T-cell (primary cell): ENCODE data around the gene AGRP. TPM values are rescaled to one million over a fixed set of nuclear protein-coding genes. Genes with fewer than 3 reads are reported as not detected.
A peak's percentile ranks its signal among the peaks of the same experiment; 100 is the strongest.

Experiments used
- ATAC-seq, 4 experiments: fragments of 200-7000 bp in 3 of 4; fragments of 150-1000 bp in 1 of 4; cut with Tn5 transposase; replicated peaks in 1 of 4; 1 replicate in 3 of 4; 2 replicates in 1 of 4; pipeline ENCODE4 v1.10.0; 2021; ENCODE audit warnings: moderate library complexity in 3 of 4, mild to moderate bottlenecking in 2 of 4, moderate number of reproducible peaks in 1 of 4
- CTCF ChIA-PET, 2 donors: fragments of 300-600 bp; sonication (Branson Sonifier 250); formaldehyde crosslinking; loops; one replicate each; lab custom pipeline; 2022; ENCODE audit warnings: antibody characterized with exemption in 2 of 2; lab: Charles Lee
- POLR2A ChIA-PET, 2 donors: fragments of 300-600 bp; sonication (Branson Sonifier 250); formaldehyde crosslinking; loops; one replicate each; lab custom pipeline; 2022; ENCODE audit warnings: antibody characterized with exemption in 2 of 2; lab: Charles Lee
- DNase-seq, 35 experiments: peaks; one replicate each; pipeline versions ENCODE4 v3.0.0 to v3.0.0-alpha.2; 2013 to 2023
- H3K27ac ChIP-seq: one replicate; pipeline ENCODE4 v1.5.1; 2013; ENCODE audit warnings: low read length
- H3K27me3 ChIP-seq, 2 experiments: replicated peaks in 1 of 2; 1 replicate in 1 of 2; 2 replicates in 1 of 2; pipeline versions ENCODE4 v1.6.1 to v1.7.0; 2013; ENCODE audit warnings: low read length in 1 of 2, mixed read lengths in 1 of 2; ENCODE audit not compliant: control insufficient read depth in 2 of 2, insufficient read depth in 2 of 2; ENCODE audit errors: extremely low read depth in 1 of 2
- H3K36me3 ChIP-seq, 2 donors: 1 replicate in 1 of 2; 2 replicates in 1 of 2; pipeline versions ENCODE4 v1.6.1 to v1.7.0; 2013; ENCODE audit warnings: low read length in 1 of 2; ENCODE audit not compliant: control insufficient read depth in 2 of 2, insufficient read depth in 1 of 2; ENCODE audit errors: extremely low read depth in 1 of 2
- H3K4me1 ChIP-seq, 2 experiments: 1 replicate in 1 of 2; 2 replicates in 1 of 2; pipeline versions ENCODE4 v1.6.1 to v1.7.0; 2013; ENCODE audit warnings: low read length in 2 of 2, mixed read lengths in 1 of 2; ENCODE audit not compliant: insufficient read depth in 2 of 2, control insufficient read depth in 1 of 2; ENCODE audit errors: extremely low read depth in 1 of 2
- H3K4me3 ChIP-seq, 2 donors: 1 replicate in 1 of 2; 2 replicates in 1 of 2; pipeline versions ENCODE4 v1.5.1 to v1.7.0; 2013; ENCODE audit warnings: mild to moderate bottlenecking in 2 of 2, low read length in 1 of 2, moderate library complexity in 1 of 2; ENCODE audit not compliant: control insufficient read depth in 1 of 2; ENCODE audit errors: extremely low read depth in 1 of 2
- H3K9me3 ChIP-seq: 2 replicates; pipeline ENCODE4 v1.7.0; 2013
- H3K27ac Mint-ChIP-seq, 2 donors: one replicate each; pipeline ENCODE4 v1.8.0; 2020 to 2021; ENCODE audit warnings: mild to moderate bottlenecking in 2 of 2, mixed read lengths in 2 of 2
- H3K27me3 Mint-ChIP-seq, 2 donors: one replicate each; pipeline ENCODE4 v1.8.0; 2021 to 2022; ENCODE audit warnings: mixed read lengths in 2 of 2
- H3K36me3 Mint-ChIP-seq: one replicate; pipeline ENCODE4 v1.8.0; 2021; ENCODE audit warnings: mixed read lengths
- H3K4me1 Mint-ChIP-seq, 3 donors: one replicate each; pipeline ENCODE4 v1.8.0; 2020 to 2022; ENCODE audit warnings: mixed read lengths in 3 of 3, mild to moderate bottlenecking in 1 of 3
- H3K4me3 Mint-ChIP-seq, 3 donors: one replicate each; pipeline ENCODE4 v1.8.0; 2020 to 2022; ENCODE audit warnings: mild to moderate bottlenecking in 3 of 3, mixed read lengths in 3 of 3, moderate library complexity in 3 of 3
- H3K9me3 Mint-ChIP-seq, 3 donors: one replicate each; pipeline ENCODE4 v1.8.0; 2020 to 2022; ENCODE audit warnings: mixed read lengths in 3 of 3
- whole genome bisulfite sequencing: methylation state at CpG from one replicate; pipeline ENCODE4 v1.1.5; 2013; ENCODE audit warnings: missing lambda C conversion rate; ENCODE audit not compliant: insufficient coverage; 5-methylcytosine and 5-hydroxymethylcytosine counted together
- total RNA-seq, 35 experiments: library from RNA in 6 of 35; stranded (reverse) in 6 of 35; fragments of 120-200 nt in 1 of 35; gene quantifications; one replicate each; pipeline versions ENCODE4 v1.2.1 to v1.2.4 and lab custom pipeline; 2013 to 2026

Gene AGRP
- total RNA-seq, 5 donors from 2014 or later (not counting 1 experiment from before 2014, with no cell fraction given): not detected

GRCh38 chr16:67482233-67482924, 968 bp downstream of the AGRP start:
- Histone ChIP-seq H3K4me1 (peaks cover 5 to 51% of the 10 kb centered on the region in 2 experiments), H3K27me3 (no peaks in the 10 kb centered on the region), H3K4me3 (peak overlapping the region; percentile 93 to 100), H3K9me3 (no peaks in the 10 kb centered on the region), H3K36me3 (peaks cover 12 to 28% of the 10 kb centered on the region in 2 donors), H3K27ac (peak overlapping the region; percentile 59)
- no peaks in the 10 kb centered on the region for H3K27me3 Mint-ChIP-seq
- peak overlapping the region; percentile 93 to 97 (median 95) for H3K4me3 Mint-ChIP-seq
- ChIA-PET CTCF (interaction anchor here in 1 of 2 donors (1.0 to 3.0 kb wide), 4 partner anchors 34 to 82 kb away, joined by 3 to 27 read pairs (median 4); no protein-coding TSS in a partner anchor), POLR2A (interaction anchor here (0.5 to 1.4 kb wide), 2 partner anchors 32 to 183 kb away, joined by 3 to 5 read pairs; no protein-coding TSS in a partner anchor)
- no peak for ATAC-seq
- peaks cover 38 to 57% (median 50%) of the 10 kb centered on the region in 3 donors for H3K4me1 Mint-ChIP-seq
- DNase-seq: peak in 1 of 35 experiments; percentile 6
- WGBS: 48% methylated on average over 15 of the region's 25 CpGs
- peaks cover 9% of the 10 kb centered on the region for H3K36me3 Mint-ChIP-seq
- H3K27ac Mint-ChIP-seq: peak overlapping the region; percentile 92 to 99
- H3K9me3 Mint-ChIP-seq: no peaks in the 10 kb centered on the region

GRCh38 chr16:67481561-67482232, 1.6 kb downstream of the AGRP start:
- Mint-ChIP-seq H3K27ac (peak overlapping the region; percentile 92 to 99), H3K4me1 (peaks cover 43 to 62% (median 54%) of the 10 kb centered on the region in 3 donors), H3K36me3 (peaks cover 9% of the 10 kb centered on the region), H3K4me3 (peak overlapping the region; percentile 93 to 97 (median 95)), H3K9me3 (no peaks in the 10 kb centered on the region), H3K27me3 (no peaks in the 10 kb centered on the region)
- Histone ChIP-seq H3K4me3 (peak overlapping the region; percentile 93 to 100), H3K27me3 (no peaks in the 10 kb centered on the region), H3K36me3 (peaks cover 12 to 26% of the 10 kb centered on the region in 2 donors), H3K4me1 (peaks cover 5 to 51% of the 10 kb centered on the region in 2 experiments), H3K9me3 (no peaks in the 10 kb centered on the region), H3K27ac (peak overlapping the region; percentile 59)
- ChIA-PET POLR2A (interaction anchor here (1.4 to 2.6 kb wide), 2 partner anchors 32 to 178 kb away, joined by 5 to 8 read pairs; partner anchors contain the start of genes ACD (in 1 of the 2) and PARD6A (in 1 of the 2)), CTCF (interaction anchor here (0.6 to 3.0 kb wide), 24 partner anchors 8 to 745 kb away, joined by 3 to 27 read pairs (median 4); partner anchors contain the start of genes ACD (in 1 of the 2), CARMIL2 (in 1 of the 2), CTCF (in 1 of the 2) and RANBP10 (in 1 of the 2))
- peak in 16 of 35 experiments; percentile 6 to 59 (median 24) for DNase-seq
- peak; percentile 1 to 11 (median 6) for ATAC-seq
- WGBS: 2% methylated on average over 11 of the region's 17 CpGs

GRCh38 chr16:67480833-67481560, 2.4 kb downstream of the AGRP start, which contains the start of gene ATP6V0D1:
TSS of gene ATP6V0D1 (minus strand) at chr16:67481157. CDS start at chr16:67481086, 71 bp downstream.
- no peaks in the 10 kb centered on the region for H3K27me3 Mint-ChIP-seq
- H3K9me3 ChIP-seq: no peaks in the 10 kb centered on the region
- H3K36me3 ChIP-seq: peaks cover 9 to 20% of the 10 kb centered on the region in 2 donors
- H3K9me3 Mint-ChIP-seq: no peaks in the 10 kb centered on the region
- CTCF ChIA-PET: interaction anchor here (0.6 to 3.0 kb wide), 25 partner anchors 8 to 746 kb away, joined by 3 to 27 read pairs (median 4); partner anchors contain the start of genes ACD (in 1 of the 2), CARMIL2 (in 1 of the 2), CTCF (in 1 of the 2) and RANBP10 (in 1 of the 2)
- ATAC-seq: peak; percentile 89 to 95 (median 92)
- WGBS: under 1% methylated on average over 52 of the region's 57 CpGs
- H3K4me3 Mint-ChIP-seq: peak within 1 kb of the TSS; percentile 93 to 97 (median 95)
- peak within 1 kb of the TSS; percentile 98 for H3K27ac ChIP-seq
- peaks cover 49 to 68% (median 54%) of the 10 kb centered on the region in 3 donors for H3K4me1 Mint-ChIP-seq
- H3K36me3 Mint-ChIP-seq: peaks cover 9% of the 10 kb centered on the region
- DNase-seq: peak; percentile 96 to 99 (median 98)
- no peaks in the 10 kb centered on the region for H3K27me3 ChIP-seq
- POLR2A ChIA-PET: interaction anchor here (1.0 to 2.6 kb wide), 3 partner anchors 33 to 179 kb away, joined by 3 to 8 read pairs (median 5); partner anchors contain the start of genes ACD (in 1 of the 2) and PARD6A (in 1 of the 2)
- H3K4me3 ChIP-seq: peak within 1 kb of the TSS; percentile 93 to 100
- H3K4me1 ChIP-seq: peaks cover 5 to 51% of the 10 kb centered on the region in 2 experiments
- H3K27ac Mint-ChIP-seq: peak within 1 kb of the TSS; percentile 92 to 99

GRCh38 chr16:67477960-67478554, 5.3 kb downstream of the AGRP start:
- peaks cover 63 to 73% (median 69%) of the 10 kb centered on the region in 3 donors for H3K4me1 Mint-ChIP-seq
- H3K27me3 Mint-ChIP-seq: no peaks in the 10 kb centered on the region

GRCh38 chr16:67474551-67475455, 8.5 kb downstream of the AGRP start:
- Mint-ChIP-seq H3K4me1 (peaks cover 68 to 74% (median 71%) of the 10 kb centered on the region in 3 donors), H3K27me3 (no peaks in the 10 kb centered on the region), H3K4me3 (no peak overlapping the region), H3K27ac (no peak overlapping the region), H3K9me3 (no peaks in the 10 kb centered on the region), H3K36me3 (peaks cover 14% of the 10 kb centered on the region)
- Histone ChIP-seq H3K4me1 (peaks cover 0 to 32% of the 10 kb centered on the region in 2 experiments), H3K27me3 (no peaks in the 10 kb centered on the region), H3K4me3 (no peak overlapping the region), H3K36me3 (peaks cover 0 to 9% of the 10 kb centered on the region in 2 donors), H3K9me3 (no peaks in the 10 kb centered on the region), H3K27ac (no peak overlapping the region)
- WGBS: 93% methylated on average over 8 of the region's 11 CpGs
- no peak for DNase-seq
- ATAC-seq: no peak
- ChIA-PET CTCF (interaction anchor here (0.6 to 1.2 kb wide), 2 partner anchors 11 to 27 kb away, joined by 4 to 5 read pairs; no protein-coding TSS in a partner anchor), POLR2A (no interaction called here)

More at GRCh38 chr16:67477960-67478554, 5.3 kb downstream of the AGRP start:
- peaks cover 11% of the 10 kb centered on the region for H3K36me3 Mint-ChIP-seq
- no peaks in the 10 kb centered on the region for H3K9me3 ChIP-seq
- H3K27me3 ChIP-seq: no peaks in the 10 kb centered on the region
- peaks cover 0 to 9% of the 10 kb centered on the region in 2 donors for H3K36me3 ChIP-seq
- no peak for DNase-seq
- no peaks in the 10 kb centered on the region for H3K9me3 Mint-ChIP-seq
- H3K4me3 Mint-ChIP-seq: peak overlapping the region; percentile 18 to 93 (median 22)
- no peak overlapping the region for H3K27ac Mint-ChIP-seq
- ChIA-PET POLR2A (interaction anchor here in 1 of 2 donors (0.5 to 0.7 kb wide), 2 partner anchors 123 to 208 kb away, joined by 5 read pairs; no protein-coding TSS in a partner anchor), CTCF (interaction anchor here in 1 of 2 donors (1.3 kb wide), 1 partner anchor 43 kb away, joined by 7 read pairs; no protein-coding TSS in a partner anchor)
- no peak for ATAC-seq
- peaks cover 5 to 45% of the 10 kb centered on the region in 2 experiments for H3K4me1 ChIP-seq
- no peak overlapping the region for H3K27ac ChIP-seq
- 82% methylated on average over 2 of the region's 8 CpGs for WGBS
- H3K4me3 ChIP-seq: no peak overlapping the region
